Measurements from ENCODE around the gene RAB34.

- TF ChIP-seq CTCF (IDR thresholded peaks at IDR 0.05) (no peak), EP300 (IDR thresholded peaks at IDR 0.05) (no peak), POLR2A (IDR thresholded peaks at IDR 0.05) (no peak)
Measured at GRCh38 chr17:28726226-28726626, 8.6 kb upstream of the RAB34 start, which contains the start of gene TLCD1.

Data from sigmoid colon (tissue), 4 donors.